Right ventricle myocardium superior (tissue), 1 donor: Measurements from ENCODE around the gene TRAPPC1. TPM values are rescaled to one million over a fixed set of nuclear protein-coding genes. Genes with fewer than 3 reads are reported as not detected.
A peak's percentile ranks its signal among the peaks of the same experiment; 100 is the strongest.

Experiments used
- ATAC-seq: fragments of 200-7000 bp; cut with Tn5 transposase; one replicate; pipeline ENCODE4 v1.9.1; 2020; ENCODE audit warnings: mild to moderate bottlenecking; ENCODE audit not compliant: poor library complexity
- DNase-seq: peaks from one replicate; pipeline ENCODE4 v3.0.0-alpha.2; 2020
- intact Hi-C: fragments of 100-400 bp; cut with DNase I; formaldehyde crosslinking; loops from one replicate; pipeline ENCODE4 v1.11.2; 2022
- total RNA-seq: library from RNA; stranded (reverse); fragmentation: NEBNext Ultra II Directional; extraction: Animal tissue kit (Norgen Biotek cat#: 25700); gene quantifications from one replicate; pipeline ENCODE4 v1.2.1, GENCODE V29; 2021
- donor health status: DM: no; HTN: yes; CAD: no; lungs with severe emphysema.

TRAPPC1 gene
- total RNA-seq, 1 donor from 2014 or later: 110 TPM

DNA sequence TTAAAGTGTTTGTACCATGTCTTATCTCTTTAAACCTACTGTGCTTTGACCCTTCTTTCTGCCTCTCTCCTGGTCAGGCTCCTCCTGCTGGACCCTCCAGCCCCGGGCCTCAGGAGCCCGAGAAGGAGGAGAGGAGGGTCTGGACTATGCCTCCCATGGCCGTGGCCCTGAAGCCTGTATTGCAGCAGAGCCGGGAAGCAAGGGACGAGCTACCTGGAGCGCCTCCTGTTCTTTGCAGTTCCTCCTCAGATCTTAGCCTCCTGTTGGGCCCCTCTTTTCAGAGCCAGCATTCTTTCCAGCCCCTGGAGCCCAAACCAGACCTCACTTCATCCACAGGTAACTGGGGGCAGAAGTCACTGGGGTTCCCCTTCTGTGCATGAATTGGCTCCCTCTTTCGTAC lies 13.9 kb upstream of the TRAPPC1 start:
- ATAC-seq: no peak
- DNase-seq: no peak
- intact Hi-C loops: no loop called here

DNA sequence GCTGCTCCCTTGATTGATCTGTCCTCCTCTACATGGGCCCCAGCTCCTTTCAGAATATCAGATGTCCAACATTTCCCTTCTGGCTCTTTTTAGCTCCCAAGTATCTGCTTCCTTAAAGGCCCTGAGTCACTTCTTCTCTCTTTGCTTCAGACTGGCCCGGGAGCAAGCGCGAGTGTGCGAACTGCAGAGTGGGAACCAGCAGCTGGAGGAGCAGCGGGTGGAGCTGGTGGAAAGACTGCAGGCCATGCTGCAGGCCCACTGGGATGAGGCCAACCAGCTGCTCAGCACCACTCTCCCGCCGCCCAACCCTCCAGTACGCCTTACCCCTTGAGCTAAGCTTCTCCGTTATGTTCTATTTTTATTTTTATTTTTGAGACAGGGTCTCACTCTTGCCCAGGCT lies 12.6 kb upstream of the TRAPPC1 start:
- intact Hi-C loops: no loop called here
- DNase-seq (no peak), ATAC-seq (no peak)

DNA sequence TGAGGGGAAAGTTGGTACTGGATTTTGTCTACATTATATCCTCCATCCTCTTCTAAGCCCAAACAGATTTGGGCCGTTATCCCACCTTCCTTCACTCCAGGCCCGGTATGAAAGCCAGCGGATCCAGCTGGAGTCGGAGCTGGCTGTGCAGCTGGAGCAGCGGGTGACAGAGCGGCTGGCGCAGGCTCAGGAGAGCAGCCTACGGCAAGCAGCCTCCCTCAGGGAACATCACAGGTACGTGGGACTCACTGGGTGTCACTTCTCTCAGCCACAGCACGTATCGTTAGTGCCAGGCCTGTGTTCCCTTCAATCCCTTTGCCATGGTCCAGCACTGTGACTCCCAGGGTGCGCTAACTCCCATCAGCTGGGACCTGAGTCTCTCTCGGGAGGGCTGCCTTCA lies 11.5 kb upstream of the TRAPPC1 start:
- intact Hi-C loops: no loop called here
- no peak for ATAC-seq
- no peak for DNase-seq

DNA sequence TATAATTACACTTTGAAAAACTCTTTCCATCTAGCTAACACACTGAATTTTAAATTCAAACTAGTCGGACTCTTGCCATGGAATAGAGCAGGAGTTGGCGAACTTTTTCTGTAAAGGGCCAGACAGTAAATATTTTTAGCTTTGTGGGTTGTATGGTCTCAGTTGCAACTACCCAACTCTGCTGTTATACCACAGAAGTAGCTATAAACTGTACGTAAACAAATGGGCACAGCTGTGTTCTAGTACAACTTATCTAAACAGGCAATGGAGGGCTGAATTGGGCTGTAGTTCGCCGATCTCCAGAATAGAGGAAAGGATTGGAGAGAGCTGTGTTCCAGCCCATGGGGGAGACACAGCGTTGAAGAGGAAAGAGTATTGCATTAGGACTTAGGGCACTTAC lies 9.0 kb upstream of the TRAPPC1 start:
- DNase-seq (no peak), ATAC-seq (no peak)
- intact Hi-C loops: no loop called here

DNA sequence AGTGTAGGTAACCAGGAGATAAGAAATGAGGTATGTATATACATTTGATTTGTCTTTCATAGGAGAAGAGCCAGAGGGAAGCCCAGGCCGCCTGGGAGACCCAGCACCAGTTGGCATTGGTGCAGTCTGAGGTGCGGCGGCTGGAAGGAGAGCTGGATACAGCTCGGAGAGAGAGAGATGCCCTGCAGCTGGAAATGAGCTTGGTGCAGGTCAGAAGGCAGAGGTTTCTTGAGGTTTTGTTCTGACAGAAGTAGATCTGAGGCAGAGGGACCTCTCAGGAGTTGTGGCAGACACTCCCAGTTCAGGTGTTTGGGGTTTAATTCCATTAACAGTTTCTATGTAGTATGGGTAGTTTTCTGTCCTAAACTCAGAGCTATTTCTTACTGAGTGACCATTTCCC lies 8.3 kb upstream of the TRAPPC1 start:
- intact Hi-C loops: no loop called here
- ATAC-seq: no peak
- DNase-seq: no peak

DNA sequence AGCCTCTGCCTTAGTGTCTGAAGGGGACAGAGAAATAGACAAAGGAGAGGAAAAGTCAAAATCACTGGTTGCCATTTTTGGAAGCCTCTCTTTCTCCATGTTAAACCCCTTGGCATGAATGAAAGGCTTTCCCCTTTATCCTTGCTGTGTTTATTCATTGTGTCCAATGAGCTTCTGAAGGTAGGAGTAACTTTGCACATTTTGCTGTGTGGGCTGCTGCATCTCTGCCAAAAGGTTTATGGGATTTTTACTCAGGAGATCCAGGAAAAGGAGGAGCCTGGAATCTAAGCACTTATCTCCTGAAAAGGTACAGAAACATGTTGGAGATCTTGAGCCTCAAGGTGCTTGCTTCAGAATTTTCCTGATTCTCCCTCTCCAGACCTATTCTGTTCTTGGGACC lies 4.1 kb upstream of the TRAPPC1 start:
- no peak for DNase-seq
- ATAC-seq: no peak
- intact Hi-C loops: no loop called here

DNA sequence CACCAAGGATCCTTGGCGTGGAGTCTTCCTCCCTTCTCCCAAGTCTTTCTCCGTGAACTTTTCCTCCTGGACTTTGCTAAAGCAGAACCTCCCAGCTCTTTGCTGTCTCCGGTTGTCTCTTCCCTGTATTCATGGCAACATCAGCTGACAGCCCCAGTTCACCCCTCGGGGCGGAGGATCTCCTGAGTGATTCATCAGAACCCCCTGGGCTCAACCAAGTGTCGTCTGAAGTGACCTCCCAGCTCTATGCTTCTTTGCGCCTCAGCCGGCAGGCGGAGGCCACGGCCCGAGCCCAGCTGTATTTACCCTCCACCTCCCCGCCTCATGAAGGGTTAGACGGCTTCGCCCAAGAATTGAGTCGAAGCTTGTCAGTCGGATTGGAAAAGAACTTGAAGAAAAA lies 1.2 kb upstream of the TRAPPC1 start:
- DNase-seq: no peak
- intact Hi-C loops: no loop called here

DNA sequence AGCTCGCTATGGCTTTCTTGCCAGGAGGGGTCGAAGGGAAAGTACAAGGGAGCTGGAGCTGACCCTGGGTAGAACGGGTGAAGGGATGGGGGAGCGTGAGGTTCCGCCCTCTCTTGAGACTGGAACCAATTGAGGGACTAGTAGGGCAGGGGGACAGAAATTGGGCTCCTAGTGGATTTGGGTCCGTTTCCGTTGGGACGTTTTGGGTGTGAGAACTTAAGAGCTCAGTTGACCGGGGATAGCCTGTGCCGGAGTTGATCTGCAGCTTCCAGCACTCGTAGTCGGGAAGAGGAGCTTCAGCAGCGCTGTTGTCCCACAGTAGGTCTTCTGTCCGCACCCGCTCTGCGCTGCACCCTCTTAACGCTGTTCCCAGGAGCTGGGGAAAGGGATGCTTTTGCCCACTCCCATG lies 741 bp upstream of the TRAPPC1 start:
- DNase-seq (no peak), ATAC-seq (peak; percentile 38)
- intact Hi-C loops: no loop called here

More for the DNA sequence above, 1.2 kb upstream of the TRAPPC1 start:
- no peak for ATAC-seq

DNA sequence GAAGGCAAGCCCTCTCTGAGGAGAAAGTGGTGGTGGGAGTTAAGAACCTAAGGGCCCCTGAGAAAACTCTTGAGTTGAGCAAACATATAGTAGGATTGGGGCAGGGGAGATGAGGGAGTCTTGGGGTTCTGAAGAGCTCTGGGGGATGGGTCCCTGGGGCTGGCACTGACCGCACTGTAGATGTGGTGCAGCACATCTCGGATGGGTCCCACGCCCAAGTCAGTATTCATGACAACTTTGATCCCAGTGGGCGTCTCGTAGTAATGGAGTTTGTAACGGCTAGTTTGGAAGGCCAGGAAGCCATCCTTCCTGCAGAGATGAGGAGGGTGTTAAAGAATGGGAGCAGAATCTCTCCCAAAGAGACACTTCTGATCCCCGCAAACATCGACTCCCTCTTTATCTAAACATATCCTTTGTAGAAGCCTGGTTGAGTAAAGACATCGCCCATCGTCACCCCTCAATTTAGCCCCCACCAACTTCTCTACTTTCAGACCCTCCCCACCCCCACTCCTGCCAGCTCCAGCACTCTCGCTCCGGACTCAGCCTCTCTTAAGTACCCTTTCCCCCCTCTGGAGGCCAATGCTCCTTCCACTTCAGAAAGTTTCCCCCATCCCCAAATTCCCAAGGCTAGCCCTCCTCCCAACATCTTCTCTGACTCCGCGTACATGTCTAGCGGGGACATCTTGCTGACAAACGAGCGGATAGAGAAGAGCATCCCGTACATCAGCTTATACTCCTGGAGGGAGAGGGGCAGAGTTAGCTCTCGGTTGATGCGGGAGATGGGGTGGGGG lies 710 bp downstream of the TRAPPC1 start:
- intact Hi-C loops: no loop called here
- DNase-seq (no peak), ATAC-seq (no peak)

DNA sequence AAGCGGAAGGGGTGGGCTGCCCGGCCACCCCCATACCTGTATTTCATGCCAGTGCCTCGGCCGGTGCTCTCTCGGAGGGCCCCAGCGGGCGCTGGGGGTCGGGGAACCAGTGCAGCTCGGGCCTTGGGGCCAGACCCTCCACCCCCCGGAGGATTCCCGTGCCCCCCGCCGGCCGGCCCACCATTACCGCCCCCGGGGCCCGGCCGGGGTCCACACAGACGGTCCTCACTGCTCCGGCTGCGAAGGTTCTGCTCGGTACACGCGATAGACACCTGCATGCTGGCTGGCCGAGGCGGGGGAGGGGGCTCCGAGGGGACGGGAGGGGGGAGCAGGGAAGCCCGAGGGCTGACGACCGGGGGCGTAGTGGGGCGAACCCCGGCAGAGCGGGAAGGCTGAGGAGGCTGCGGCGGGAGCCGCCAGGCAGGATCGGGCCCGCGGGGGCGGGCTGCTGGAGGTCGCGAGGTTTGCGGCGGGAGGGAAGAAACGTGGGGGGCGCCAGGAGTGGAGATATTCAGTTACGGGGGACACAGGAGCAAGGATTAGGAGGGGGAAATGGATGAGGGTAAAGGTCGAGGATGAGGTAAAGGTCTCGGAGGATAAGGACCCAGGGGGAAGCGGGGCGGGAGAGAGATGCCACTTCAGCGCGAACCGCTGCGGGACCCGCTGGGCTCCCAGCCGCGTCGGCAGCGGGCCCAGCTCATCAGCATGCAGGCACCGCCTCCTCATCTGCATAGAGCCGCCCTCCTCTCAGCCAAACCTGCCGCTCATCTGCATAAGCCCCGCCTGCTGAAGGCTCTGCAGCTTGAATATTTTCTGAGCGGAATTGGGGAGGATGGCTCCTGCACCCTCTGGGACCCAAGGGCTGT lies 2.4 kb downstream of the TRAPPC1 start, which contains the start of gene KCNAB3:
TSS of gene KCNAB3 (minus strand) at position 699 of the 866 bp plus-strand sequence. CDS start at position 278, 421 bp downstream.
- intact Hi-C loops: no loop called here
- peak; percentile 55 for DNase-seq
- no peak for ATAC-seq

DNA sequence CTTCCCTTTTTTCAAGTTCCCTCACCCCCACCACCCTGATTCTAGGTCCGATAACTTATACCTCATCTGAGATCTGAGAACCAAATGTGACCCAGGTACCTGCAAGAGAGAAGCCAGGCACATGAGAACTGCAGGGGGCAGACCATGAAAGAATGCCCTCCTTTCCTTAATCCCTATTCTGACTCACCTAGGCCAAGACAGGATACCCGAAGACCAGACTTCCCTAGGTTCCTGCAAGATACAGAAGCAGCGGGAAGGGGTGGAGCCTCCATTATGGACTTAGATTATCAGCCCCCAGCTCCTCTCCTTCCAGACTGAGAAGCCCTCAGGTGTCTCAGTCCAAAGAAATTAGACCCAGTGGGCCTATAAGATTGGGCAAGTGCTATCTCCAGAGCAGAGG lies 4.2 kb downstream of the TRAPPC1 start:
- DNase-seq (no peak), ATAC-seq (no peak)
- intact Hi-C loops: no loop called here

DNA sequence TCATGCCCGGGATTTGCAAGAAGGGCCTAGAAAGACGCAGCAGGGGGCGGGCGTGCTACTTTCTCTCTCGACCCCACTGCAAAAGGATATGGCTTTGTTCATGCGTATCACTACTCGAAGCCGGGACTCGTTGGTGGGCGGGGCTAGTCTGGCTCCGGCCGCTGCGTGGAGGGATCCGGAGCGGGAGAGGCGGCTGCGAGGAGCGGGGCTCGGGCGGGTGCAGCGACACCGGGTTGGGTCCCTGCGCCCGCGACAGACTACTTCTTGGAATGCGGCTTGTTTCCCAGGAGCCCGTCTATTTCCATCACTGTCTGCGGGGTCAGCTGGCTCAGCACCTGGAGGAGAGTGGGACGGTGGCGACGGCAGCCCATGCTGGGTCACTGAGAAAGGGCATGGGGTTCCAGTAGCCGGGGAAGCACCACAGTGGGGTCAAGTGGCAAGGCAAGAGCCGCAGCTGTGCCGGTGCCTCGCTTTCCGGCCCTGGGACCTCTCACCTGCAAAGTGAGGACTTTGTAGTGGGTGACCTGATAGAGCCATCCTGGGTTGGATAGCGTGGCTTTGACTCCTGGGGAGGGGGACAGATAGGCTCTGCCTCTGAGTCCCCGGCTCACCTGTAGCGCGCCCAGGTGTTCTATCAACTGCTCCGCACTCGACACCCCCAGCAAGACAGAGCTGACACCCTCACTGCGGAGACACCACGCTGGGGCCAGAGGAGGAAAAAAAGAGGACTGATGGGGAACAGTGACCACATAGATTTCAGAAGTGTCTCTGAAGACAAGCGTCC lies 8.7 kb downstream of the TRAPPC1 start:
- DNase-seq (peak; percentile 92), ATAC-seq (peak; percentile 96)
- intact Hi-C loops: no loop called here

DNA sequence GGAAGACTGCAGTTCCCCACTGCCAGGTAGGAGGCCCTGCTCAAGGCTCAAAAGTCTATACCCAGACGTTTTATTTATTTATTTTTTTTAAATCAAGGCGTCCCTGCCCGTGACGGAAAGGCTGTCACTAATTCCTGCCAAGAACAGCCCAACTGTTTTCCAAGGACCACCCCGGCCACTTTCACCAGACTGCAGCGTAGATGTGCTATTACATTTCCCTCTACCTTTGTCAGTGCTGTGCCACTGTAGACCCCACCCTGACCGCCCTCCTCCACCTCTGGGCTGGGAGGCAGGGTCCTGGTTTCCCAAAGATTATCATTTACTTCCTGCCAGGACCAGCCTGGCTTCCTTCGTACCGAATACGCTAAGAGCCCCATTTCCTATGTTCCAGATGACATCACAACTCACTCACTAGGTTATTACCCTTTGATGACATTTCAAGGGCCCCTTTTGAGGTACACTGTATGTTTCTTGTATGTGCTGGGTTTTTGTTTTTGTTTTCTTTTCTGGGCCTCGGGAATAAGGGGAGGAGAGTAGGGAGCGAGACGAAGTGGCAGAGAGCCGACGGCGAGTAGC lies 9.4 kb downstream of the TRAPPC1 start:
- DNase-seq (no peak), ATAC-seq (no peak)

DNA sequence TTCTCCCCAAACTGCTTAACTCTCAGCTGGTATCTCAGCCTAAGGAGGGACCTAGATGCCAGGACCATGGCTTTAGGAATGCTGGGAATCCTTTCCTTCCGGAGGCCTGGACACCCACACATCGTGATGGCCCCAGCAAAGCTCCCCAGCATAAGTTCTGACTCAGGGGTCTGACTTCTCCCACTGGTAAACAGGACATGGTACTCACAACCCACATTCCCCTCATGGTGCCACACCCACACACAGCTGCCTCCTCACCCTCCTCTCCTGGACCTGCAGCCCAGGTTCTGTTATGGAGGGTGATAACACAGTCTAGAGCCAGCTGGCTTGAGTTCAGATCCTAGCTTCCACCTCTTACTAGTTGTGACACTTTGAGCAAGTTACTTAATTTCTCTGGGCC lies 14.9 kb downstream of the TRAPPC1 start:
- no peak for ATAC-seq
- intact Hi-C loops: no loop called here
- no peak for DNase-seq

More for the DNA sequence above, 9.4 kb downstream of the TRAPPC1 start:
- intact Hi-C loops: no loop called here

DNA sequence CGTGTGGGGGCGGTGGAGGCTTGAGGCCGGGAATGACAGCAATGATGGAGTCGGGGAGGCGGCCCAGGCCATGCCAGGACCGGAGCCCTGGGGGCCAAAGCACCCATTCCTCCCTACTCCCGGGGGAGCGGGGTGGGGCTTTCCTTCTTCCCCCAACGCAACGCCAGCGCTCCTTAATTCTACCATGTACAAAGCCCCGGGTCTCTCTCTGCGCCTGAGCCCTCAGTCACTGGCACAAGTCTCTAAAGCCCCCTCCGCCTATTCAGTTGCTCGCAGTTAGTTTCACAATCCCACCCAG lies 15.4 kb downstream of the TRAPPC1 start:
- intact Hi-C loops: no loop called here
- ATAC-seq (no peak), DNase-seq (no peak)

DNA sequence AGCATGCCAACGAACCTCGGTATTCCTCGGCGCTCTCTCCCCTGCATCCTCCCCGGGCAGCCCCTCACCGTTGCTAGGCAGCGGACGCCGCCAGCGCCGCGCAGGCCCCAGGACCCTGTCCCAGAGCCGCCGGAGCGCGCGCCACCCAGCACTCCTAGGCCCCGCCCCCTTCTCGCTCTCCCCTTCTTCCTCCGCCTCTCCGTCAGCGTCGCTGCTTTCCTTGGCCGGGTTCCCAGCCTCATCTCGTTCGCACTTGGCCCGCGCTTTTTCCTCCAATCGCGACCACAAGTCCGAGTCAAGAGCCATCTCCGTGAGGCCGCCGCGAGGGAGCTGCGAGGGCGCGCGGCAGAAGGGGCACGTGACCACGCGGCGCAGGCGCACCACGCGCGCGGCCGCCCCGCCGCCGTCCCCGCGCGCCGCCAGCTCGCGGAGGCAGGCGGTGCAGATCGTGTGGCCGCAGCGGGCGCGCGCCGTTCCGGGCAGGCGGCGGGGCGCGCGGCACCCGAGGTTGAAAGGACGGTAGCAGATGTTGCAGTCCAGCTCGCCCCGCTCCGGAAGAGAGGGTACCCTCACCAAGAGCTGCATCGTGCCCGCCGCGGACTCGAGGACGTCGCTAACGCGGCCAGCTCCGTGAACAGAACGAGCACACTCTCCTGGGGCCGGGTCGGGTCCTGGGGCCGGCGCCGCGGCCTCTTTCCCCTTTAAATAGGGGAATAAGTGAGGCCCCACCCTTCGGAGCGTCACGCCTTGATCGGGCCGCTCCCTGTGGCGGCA lies 15.9 kb downstream of the TRAPPC1 start, which contains the start of gene RNF227:
TSS of gene RNF227 (minus strand) at position 679 of the 774 bp plus-strand sequence. CDS start at position 585, 94 bp downstream.
- intact Hi-C loops: loop anchor here (2.0 kb wide), 1 partner anchor 73 kb away; no protein-coding TSS in a partner anchor
- DNase-seq (peak; percentile 95), ATAC-seq (peak; percentile 94)

DNA sequence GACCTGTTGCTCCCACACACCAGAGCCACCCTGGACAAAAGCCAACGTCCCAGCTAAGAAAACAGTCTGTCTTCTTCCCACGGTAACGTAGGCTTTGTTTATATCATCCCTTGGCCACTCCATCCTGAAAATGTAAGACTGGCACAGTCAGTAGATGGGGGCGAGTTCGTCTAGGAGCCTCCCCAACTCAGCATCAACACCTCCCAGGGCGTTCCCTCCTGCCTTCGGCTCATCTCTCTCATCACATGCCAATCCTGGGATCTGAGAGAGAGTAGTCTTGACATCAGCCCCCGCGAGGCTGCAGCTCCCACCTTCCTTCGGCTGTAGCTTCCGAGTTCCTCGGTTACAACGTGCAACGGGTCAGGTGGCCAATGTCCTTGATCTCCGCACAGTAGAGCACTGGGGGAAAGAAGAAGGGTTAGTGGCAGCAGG lies 16.6 kb downstream of the TRAPPC1 start:
- DNase-seq (no peak), ATAC-seq (no peak)
- intact Hi-C loops: loop anchor here (2.0 kb wide), 1 partner anchor 74 kb away; no protein-coding TSS in a partner anchor
